Stimulated activated CD4-positive, alpha-beta T cell treated with anti-CD3 and anti-CD28 coated beads, Interleukin-12 subunit alpha, Interleukin-12 subunit beta, amount 100 ng/mL, for 4 hours (primary cell): ENCODE data around the gene TMEM192.
"Not testable (repeated sequence)": the region's sequence is repeated elsewhere in the genome, so short reads cannot be mapped to it uniquely, and the experiment has no call there.

ENCODE experiments used
- DNase-seq: peaks from one replicate; pipeline ENCODE4 v3.0.0-alpha.2; 2020

Gene TMEM192

GRCh38 chr4:165112368-165113121 lies at the start of gene TMEM192:
TSS of gene TMEM192 (minus strand) at chr4:165112860. CDS start at chr4:165112773, 87 bp downstream.
- peak; percentile 91 for DNase-seq

GRCh38 chr4:165158762-165159161 lies 46.1 kb upstream of the TMEM192 start:
- no peak for DNase-seq

- DNase-seq = no peak
Observed at GRCh38 chr4:165156906-165157305, 44.2 kb upstream of the TMEM192 start.

- no peak for DNase-seq
Observed at GRCh38 chr4:165154482-165154881, 41.8 kb upstream of the TMEM192 start.

GRCh38 chr4:165152527-165152926 lies 39.9 kb upstream of the TMEM192 start:
- DNase-seq = no peak

- DNase-seq = no peak
Observed at GRCh38 chr4:165151734-165152133, 39.1 kb upstream of the TMEM192 start.

- DNase-seq = no peak
Observed at GRCh38 chr4:165150545-165150944, 37.9 kb upstream of the TMEM192 start.

- no peak for DNase-seq
Observed at GRCh38 chr4:165138843-165139242, 26.2 kb upstream of the TMEM192 start.

- no peak for DNase-seq
Observed at GRCh38 chr4:165137205-165137604, 24.5 kb upstream of the TMEM192 start.

- DNase-seq = no peak
Observed at GRCh38 chr4:165136529-165136928, 23.9 kb upstream of the TMEM192 start.

- no peak for DNase-seq
Observed at GRCh38 chr4:165133150-165133549, 20.5 kb upstream of the TMEM192 start.

GRCh38 chr4:165131247-165131832 lies 18.7 kb upstream of the TMEM192 start:
- peak; percentile 72 for DNase-seq

- no peak for DNase-seq
Observed at GRCh38 chr4:165129924-165130323, 17.3 kb upstream of the TMEM192 start.

GRCh38 chr4:165125869-165126499 lies 13.3 kb upstream of the TMEM192 start:
- not testable (repeated sequence) for DNase-seq

- DNase-seq = no peak
Observed at GRCh38 chr4:165124488-165124887, 11.8 kb upstream of the TMEM192 start.

- DNase-seq = no peak
Observed at GRCh38 chr4:165118256-165118909, 5.7 kb upstream of the TMEM192 start.

- DNase-seq = no peak
Observed at GRCh38 chr4:165115301-165115700, 2.6 kb upstream of the TMEM192 start.

GRCh38 chr4:165111906-165112367 lies 723 bp downstream of the TMEM192 start:
- no peak for DNase-seq

GRCh38 chr4:165106518-165106917 lies 6.1 kb downstream of the TMEM192 start:
- DNase-seq = no peak

GRCh38 chr4:165101641-165102040 lies 11.0 kb downstream of the TMEM192 start:
- DNase-seq = no peak

- DNase-seq = no peak
Observed at GRCh38 chr4:165096776-165097175, 15.9 kb downstream of the TMEM192 start.

GRCh38 chr4:165095291-165095690 lies 17.4 kb downstream of the TMEM192 start:
- no peak for DNase-seq

- no peak for DNase-seq
Observed at GRCh38 chr4:165094873-165095272, 17.8 kb downstream of the TMEM192 start.
